GM18907 (cell line): Measurements from ENCODE around the gene WDR20.
A peak's percentile ranks its signal among the peaks of the same experiment; 100 is the strongest.
"Not testable (repeated sequence)": the region's sequence is repeated elsewhere in the genome, so short reads cannot be mapped to it uniquely, and the experiment has no call there.

Source experiments
- ATAC-seq: cut with Tn5 transposase; IDR thresholded peaks from one replicate; pipeline ENCODE4 v1.9.1; 2021; ENCODE audit warnings: mild to moderate bottlenecking, moderate library complexity; ENCODE audit not compliant: unreplicated experiment

Gene WDR20

GRCh38 chr14:102131741-102132140 is 8.0 kb upstream of the WDR20 start:
- no peak for ATAC-seq

- ATAC-seq = not testable (repeated sequence)
Observed at GRCh38 chr14:102134021-102134420, 5.7 kb upstream of the WDR20 start.

GRCh38 chr14:102134719-102135118 is 5.0 kb upstream of the WDR20 start:
- not testable (repeated sequence) for ATAC-seq

GRCh38 chr14:102135456-102135855 is 4.2 kb upstream of the WDR20 start:
- not testable (repeated sequence) for ATAC-seq

- ATAC-seq = no peak
Observed at GRCh38 chr14:102138535-102138934, 1.2 kb upstream of the WDR20 start.

- ATAC-seq = no peak
Observed at GRCh38 chr14:102138961-102139285, 774 bp upstream of the WDR20 start.

- peak; percentile 28 for ATAC-seq
Observed at GRCh38 chr14:102140027-102140749, 491 bp downstream of the WDR20 start.

GRCh38 chr14:102140750-102141145 is 1.1 kb downstream of the WDR20 start:
- no peak for ATAC-seq

GRCh38 chr14:102141797-102142196 is 2.1 kb downstream of the WDR20 start:
- no peak for ATAC-seq

GRCh38 chr14:102144914-102145313 is 5.2 kb downstream of the WDR20 start:
- ATAC-seq = no peak

GRCh38 chr14:102145395-102145794 is 5.7 kb downstream of the WDR20 start:
- ATAC-seq = no peak

GRCh38 chr14:102146423-102146822 is 6.7 kb downstream of the WDR20 start:
- ATAC-seq = no peak

GRCh38 chr14:102150083-102150482 is 10.4 kb downstream of the WDR20 start:
- ATAC-seq = no peak

- no peak for ATAC-seq
Observed at GRCh38 chr14:102150744-102151143, 11.0 kb downstream of the WDR20 start.

- ATAC-seq = not testable (repeated sequence)
Observed at GRCh38 chr14:102151411-102151810, 11.7 kb downstream of the WDR20 start.

- no peak for ATAC-seq
Observed at GRCh38 chr14:102154121-102154520, 14.4 kb downstream of the WDR20 start.

GRCh38 chr14:102154821-102155549 is 15.3 kb downstream of the WDR20 start:
- ATAC-seq = no peak

- no peak for ATAC-seq
Observed at GRCh38 chr14:102157346-102157745, 17.6 kb downstream of the WDR20 start.

GRCh38 chr14:102158797-102159196 is 19.1 kb downstream of the WDR20 start:
- no peak for ATAC-seq

- no peak for ATAC-seq
Observed at GRCh38 chr14:102159841-102160240, 20.1 kb downstream of the WDR20 start.

GRCh38 chr14:102162487-102162886 is 22.8 kb downstream of the WDR20 start:
- ATAC-seq = no peak

- no peak for ATAC-seq
Observed at GRCh38 chr14:102164241-102164641, 24.5 kb downstream of the WDR20 start.
